Measurements from ENCODE around the gene PXMP2.
A peak's percentile ranks its signal among the peaks of the same experiment; 100 is the strongest.

The PXMP2 gene

DNA sequence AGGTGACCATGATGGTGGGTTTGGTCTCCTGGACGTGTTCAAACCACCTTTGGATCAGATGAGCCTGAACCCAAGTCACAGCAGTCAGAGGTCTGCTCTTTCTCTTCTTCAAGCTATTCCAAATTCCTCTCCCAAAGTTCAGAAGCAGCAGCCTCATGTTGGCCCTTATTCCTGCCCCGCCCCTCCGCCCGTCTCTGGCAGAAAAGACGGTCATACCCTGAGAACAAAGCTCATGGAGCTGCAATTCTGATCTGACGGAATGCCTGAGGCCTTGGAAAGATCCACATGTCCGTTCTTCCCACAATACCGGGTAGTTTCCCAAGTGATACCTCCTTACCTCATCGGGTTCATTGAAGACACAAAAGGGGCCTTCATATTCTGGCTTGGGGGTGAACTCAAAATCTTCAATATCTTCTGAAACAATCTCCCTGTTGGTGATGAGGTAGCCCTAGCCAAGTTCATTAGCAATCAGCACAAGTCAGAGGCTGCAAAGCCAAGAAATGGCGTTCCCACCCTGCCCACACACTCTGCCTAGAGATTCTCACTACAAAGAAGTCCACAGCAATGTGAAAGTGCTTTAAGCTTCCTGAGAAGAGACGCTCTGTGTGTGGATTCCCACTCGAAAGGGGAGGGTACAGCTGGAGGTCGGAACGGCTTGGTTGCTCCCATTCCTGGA lies 11.5 kb upstream of the PXMP2 start:
- Histone ChIP-seq H3K9me3 (ENCODE audit: low read length) (no peaks in the 10 kb centered on the region), H3K9me2 (ENCODE audit: low read depth, low read length) (no peaks in the 10 kb centered on the region), H3K9ac (ENCODE audit: low read length) (no peak overlapping the region), H3K27me3 (ENCODE audit: insufficient read depth, low read length) (no peaks in the 10 kb centered on the region), H3K36me3 (ENCODE audit: insufficient read depth, low read length) (peaks cover 90% of the 10 kb centered on the region), H3F3A (ENCODE audit: insufficient read depth, low read length) (no peaks in the 10 kb centered on the region), H3K4me1 (ENCODE audit: insufficient read depth, low read length, severe bottlenecking) (no peaks in the 10 kb centered on the region), H4K20me1 (ENCODE audit: insufficient read depth, low read length) (no peaks in the 10 kb centered on the region), H3K79me2 (ENCODE audit: insufficient read depth, low read length) (peaks cover 12% of the 10 kb centered on the region), H3K27ac (ENCODE audit: low read depth, low read length, poor library complexity, severe bottlenecking) (no peak overlapping the region), H3K4me3 (ENCODE audit: low read depth, low read length, poor library complexity, severe bottlenecking) (no peak overlapping the region), H3K4me2 (ENCODE audit: low read length) (no peak overlapping the region), H2AFZ (ENCODE audit: low read length) (no peak overlapping the region)
- no peak for TF ChIP-seq EZH2 (IDR thresholded peaks at IDR 0.05; ENCODE audit: borderline replicate concordance, low read length)
- TF ChIP-seq, protein P1, sequence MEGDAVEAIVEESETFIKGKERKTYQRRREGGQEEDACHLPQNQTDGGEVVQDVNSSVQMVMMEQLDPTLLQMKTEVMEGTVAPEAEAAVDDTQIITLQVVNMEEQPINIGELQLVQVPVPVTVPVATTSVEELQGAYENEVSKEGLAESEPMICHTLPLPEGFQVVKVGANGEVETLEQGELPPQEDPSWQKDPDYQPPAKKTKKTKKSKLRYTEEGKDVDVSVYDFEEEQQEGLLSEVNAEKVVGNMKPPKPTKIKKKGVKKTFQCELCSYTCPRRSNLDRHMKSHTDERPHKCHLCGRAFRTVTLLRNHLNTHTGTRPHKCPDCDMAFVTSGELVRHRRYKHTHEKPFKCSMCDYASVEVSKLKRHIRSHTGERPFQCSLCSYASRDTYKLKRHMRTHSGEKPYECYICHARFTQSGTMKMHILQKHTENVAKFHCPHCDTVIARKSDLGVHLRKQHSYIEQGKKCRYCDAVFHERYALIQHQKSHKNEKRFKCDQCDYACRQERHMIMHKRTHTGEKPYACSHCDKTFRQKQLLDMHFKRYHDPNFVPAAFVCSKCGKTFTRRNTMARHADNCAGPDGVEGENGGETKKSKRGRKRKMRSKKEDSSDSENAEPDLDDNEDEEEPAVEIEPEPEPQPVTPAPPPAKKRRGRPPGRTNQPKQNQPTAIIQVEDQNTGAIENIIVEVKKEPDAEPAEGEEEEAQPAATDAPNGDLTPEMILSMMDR (IDR thresholded peaks at IDR 0.05; ENCODE audit: low read length): no peak

DNA sequence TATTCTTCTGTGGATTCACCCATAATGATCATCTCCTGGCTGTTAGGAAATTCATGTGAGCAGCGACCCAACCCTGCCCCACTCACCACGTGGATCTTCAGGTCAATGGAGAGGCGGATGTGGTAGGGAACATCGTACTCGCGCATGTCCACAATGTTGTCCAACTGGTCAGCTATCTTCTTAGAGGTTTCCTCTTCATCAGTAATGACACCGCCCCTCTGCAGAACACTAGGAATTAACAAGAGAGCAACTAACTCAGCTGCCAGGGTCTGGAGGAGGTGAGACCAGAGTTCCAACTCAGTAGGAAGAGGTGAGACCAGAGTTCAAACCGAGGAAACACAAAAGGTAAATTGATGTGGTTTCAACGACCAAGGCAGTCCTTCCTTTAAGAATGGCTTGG lies 9.9 kb upstream of the PXMP2 start:
- Histone ChIP-seq H3K79me2 (ENCODE audit: insufficient read depth, low read length) (peaks cover 25% of the 10 kb centered on the region), H3K9me3 (ENCODE audit: low read length) (no peaks in the 10 kb centered on the region), H3K4me3 (ENCODE audit: low read depth, low read length, poor library complexity, severe bottlenecking) (no peak overlapping the region), H3K9ac (ENCODE audit: low read length) (no peak overlapping the region), H3F3A (ENCODE audit: insufficient read depth, low read length) (no peaks in the 10 kb centered on the region), H3K36me3 (ENCODE audit: insufficient read depth, low read length) (peaks cover 89% of the 10 kb centered on the region), H3K27me3 (ENCODE audit: insufficient read depth, low read length) (no peaks in the 10 kb centered on the region), H2AFZ (ENCODE audit: low read length) (no peak overlapping the region), H4K20me1 (ENCODE audit: insufficient read depth, low read length) (no peaks in the 10 kb centered on the region), H3K9me2 (ENCODE audit: low read depth, low read length) (no peaks in the 10 kb centered on the region), H3K27ac (ENCODE audit: low read depth, low read length, poor library complexity, severe bottlenecking) (no peak overlapping the region), H3K4me2 (ENCODE audit: low read length) (no peak overlapping the region), H3K4me1 (ENCODE audit: insufficient read depth, low read length, severe bottlenecking) (no peaks in the 10 kb centered on the region)
- TF ChIP-seq, protein P1 (IDR thresholded peaks at IDR 0.05; ENCODE audit: low read length): no peak
- no peak for TF ChIP-seq EZH2 (IDR thresholded peaks at IDR 0.05; ENCODE audit: borderline replicate concordance, low read length)

DNA sequence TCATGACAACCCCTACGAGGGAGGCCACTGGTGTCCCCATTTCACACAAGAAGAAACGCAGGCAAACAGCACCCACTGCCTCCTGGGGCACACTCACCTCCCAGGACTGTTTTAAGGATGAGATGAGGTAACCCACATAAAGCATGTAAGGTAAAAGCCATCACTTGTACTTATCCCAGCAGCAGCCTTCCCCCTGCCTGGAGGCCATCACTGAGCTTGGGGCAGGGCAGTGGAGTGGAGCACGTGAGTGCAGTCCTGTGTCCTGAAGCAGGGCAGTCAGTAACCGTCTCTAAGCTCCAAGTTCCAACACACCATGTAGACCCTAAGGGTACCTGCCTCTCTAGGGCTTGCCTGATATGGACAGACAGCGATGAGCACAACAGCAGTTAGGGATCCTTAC lies 2.0 kb upstream of the PXMP2 start:
- Histone ChIP-seq H4K20me1 (ENCODE audit: insufficient read depth, low read length) (no peaks in the 10 kb centered on the region), H3K9ac (ENCODE audit: low read length) (peak overlapping the region; percentile 97), H3K27ac (ENCODE audit: low read depth, low read length, poor library complexity, severe bottlenecking) (peak overlapping the region; percentile 0)

More for the DNA sequence above, 2.0 kb upstream of the PXMP2 start:
- no peaks in the 10 kb centered on the region for H3K27me3 ChIP-seq (ENCODE audit: insufficient read depth, low read length)
- peaks cover 22% of the 10 kb centered on the region for H3K4me1 ChIP-seq (ENCODE audit: insufficient read depth, low read length, severe bottlenecking)
- TF ChIP-seq, protein P1 (IDR thresholded peaks at IDR 0.05; ENCODE audit: low read length): no peak
- TF ChIP-seq EZH2 (IDR thresholded peaks at IDR 0.05; ENCODE audit: borderline replicate concordance, low read length): no peak
- H3K79me2 ChIP-seq (ENCODE audit: insufficient read depth, low read length): peaks cover 49% of the 10 kb centered on the region
- H3K9me2 ChIP-seq (ENCODE audit: low read depth, low read length): no peaks in the 10 kb centered on the region
- H3K36me3 ChIP-seq (ENCODE audit: insufficient read depth, low read length): peaks cover 41% of the 10 kb centered on the region
- H3K4me2 ChIP-seq (ENCODE audit: low read length): peak overlapping the region; percentile 56
- peaks cover 4% of the 10 kb centered on the region; the same call in 1 of the 2 replicates for H3F3A ChIP-seq (ENCODE audit: insufficient read depth, low read length)
- no peaks in the 10 kb centered on the region for H3K9me3 ChIP-seq (ENCODE audit: low read length)
- H2AFZ ChIP-seq (ENCODE audit: low read length): no peak overlapping the region
- peak overlapping the region; percentile 97 for H3K4me3 ChIP-seq (ENCODE audit: low read depth, low read length, poor library complexity, severe bottlenecking)
